GM19099 (cell line): ENCODE measurements around the gene RHOV.
A peak's percentile ranks its signal among the peaks of the same experiment; 100 is the strongest.

Source experiments
- POLR2A ChIP-seq: IDR thresholded peaks from 3 replicates; pipeline ENCODE4 v1.6.1; 2011; ENCODE audit warnings: low read depth; ENCODE audit not compliant: insufficient read length; ENCODE audit errors: extremely low read depth

The RHOV gene

GRCh38 chr15:40873694-40874561 lies at the start of gene RHOV:
Gene RHOV, minus strand, starts transcription at chr15:40874234. Its CDS starts 95 bp downstream, at chr15:40874139.
- TF ChIP-seq POLR2A, result peak; percentile 77

GRCh38 chr15:40923551-40923950 lies 49.5 kb upstream of the RHOV start:
- TF ChIP-seq POLR2A, result no peak

GRCh38 chr15:40922608-40923005 lies 48.6 kb upstream of the RHOV start:
- TF ChIP-seq POLR2A, result no peak

- TF ChIP-seq POLR2A, result no peak
Observed at GRCh38 chr15:40921949-40922607, 48.0 kb upstream of the RHOV start.

GRCh38 chr15:40918799-40919392 lies 44.9 kb upstream of the RHOV start:
- TF ChIP-seq POLR2A, result no peak

GRCh38 chr15:40918146-40918798 lies 44.2 kb upstream of the RHOV start:
- no peak for TF ChIP-seq POLR2A

- no peak for TF ChIP-seq POLR2A
Observed at GRCh38 chr15:40917585-40917984, 43.6 kb upstream of the RHOV start.

- no peak for TF ChIP-seq POLR2A
Observed at GRCh38 chr15:40915679-40916078, 41.6 kb upstream of the RHOV start.

GRCh38 chr15:40915116-40915661 lies 41.2 kb upstream of the RHOV start:
- TF ChIP-seq POLR2A, result no peak

- TF ChIP-seq POLR2A, result no peak
Observed at GRCh38 chr15:40914486-40914885, 40.5 kb upstream of the RHOV start.

GRCh38 chr15:40914013-40914412 lies 40.0 kb upstream of the RHOV start:
- TF ChIP-seq POLR2A, result no peak

GRCh38 chr15:40912478-40912877 lies 38.4 kb upstream of the RHOV start:
- TF ChIP-seq POLR2A, result no peak

GRCh38 chr15:40911693-40912092 lies 37.7 kb upstream of the RHOV start:
- TF ChIP-seq POLR2A, result no peak

GRCh38 chr15:40911141-40911540 lies 37.1 kb upstream of the RHOV start:
- no peak for TF ChIP-seq POLR2A

GRCh38 chr15:40909662-40910630 lies 35.9 kb upstream of the RHOV start:
- no peak for TF ChIP-seq POLR2A

- TF ChIP-seq POLR2A, result no peak
Observed at GRCh38 chr15:40908095-40908494, 34.1 kb upstream of the RHOV start.
